ENCODE results near the gene GPRIN2.
"Not testable (repeated sequence)": the region's sequence is repeated elsewhere in the genome, so short reads cannot be mapped to it uniquely, and the experiment has no call there.

- not testable (repeated sequence) for TF ChIP-seq POLR2AphosphoS5, GABPA (IDR thresholded peaks at IDR 0.05; ENCODE audit: low read depth)
- TF ChIP-seq, protein P1, sequence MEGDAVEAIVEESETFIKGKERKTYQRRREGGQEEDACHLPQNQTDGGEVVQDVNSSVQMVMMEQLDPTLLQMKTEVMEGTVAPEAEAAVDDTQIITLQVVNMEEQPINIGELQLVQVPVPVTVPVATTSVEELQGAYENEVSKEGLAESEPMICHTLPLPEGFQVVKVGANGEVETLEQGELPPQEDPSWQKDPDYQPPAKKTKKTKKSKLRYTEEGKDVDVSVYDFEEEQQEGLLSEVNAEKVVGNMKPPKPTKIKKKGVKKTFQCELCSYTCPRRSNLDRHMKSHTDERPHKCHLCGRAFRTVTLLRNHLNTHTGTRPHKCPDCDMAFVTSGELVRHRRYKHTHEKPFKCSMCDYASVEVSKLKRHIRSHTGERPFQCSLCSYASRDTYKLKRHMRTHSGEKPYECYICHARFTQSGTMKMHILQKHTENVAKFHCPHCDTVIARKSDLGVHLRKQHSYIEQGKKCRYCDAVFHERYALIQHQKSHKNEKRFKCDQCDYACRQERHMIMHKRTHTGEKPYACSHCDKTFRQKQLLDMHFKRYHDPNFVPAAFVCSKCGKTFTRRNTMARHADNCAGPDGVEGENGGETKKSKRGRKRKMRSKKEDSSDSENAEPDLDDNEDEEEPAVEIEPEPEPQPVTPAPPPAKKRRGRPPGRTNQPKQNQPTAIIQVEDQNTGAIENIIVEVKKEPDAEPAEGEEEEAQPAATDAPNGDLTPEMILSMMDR (IDR thresholded peaks at IDR 0.05; ENCODE audit: insufficient read depth, low read length), result not testable (repeated sequence)
Measured at GRCh38 chr10:46532256-46532655, 24.2 kb downstream of the GPRIN2 start.

Measured in HL-60 (cell line).